NCI-H1417 (cell line): ENCODE results near the gene FAM83G.
"Not testable (repeated sequence)": the region's sequence is repeated elsewhere in the genome, so short reads cannot be mapped to it uniquely, and the experiment has no call there.

Source experiments
- DNase-seq, 3 experiments: peaks; one replicate each; lab custom pipeline; 2025; lab: John Stamatoyannopoulos, UW

The FAM83G gene

DNA sequence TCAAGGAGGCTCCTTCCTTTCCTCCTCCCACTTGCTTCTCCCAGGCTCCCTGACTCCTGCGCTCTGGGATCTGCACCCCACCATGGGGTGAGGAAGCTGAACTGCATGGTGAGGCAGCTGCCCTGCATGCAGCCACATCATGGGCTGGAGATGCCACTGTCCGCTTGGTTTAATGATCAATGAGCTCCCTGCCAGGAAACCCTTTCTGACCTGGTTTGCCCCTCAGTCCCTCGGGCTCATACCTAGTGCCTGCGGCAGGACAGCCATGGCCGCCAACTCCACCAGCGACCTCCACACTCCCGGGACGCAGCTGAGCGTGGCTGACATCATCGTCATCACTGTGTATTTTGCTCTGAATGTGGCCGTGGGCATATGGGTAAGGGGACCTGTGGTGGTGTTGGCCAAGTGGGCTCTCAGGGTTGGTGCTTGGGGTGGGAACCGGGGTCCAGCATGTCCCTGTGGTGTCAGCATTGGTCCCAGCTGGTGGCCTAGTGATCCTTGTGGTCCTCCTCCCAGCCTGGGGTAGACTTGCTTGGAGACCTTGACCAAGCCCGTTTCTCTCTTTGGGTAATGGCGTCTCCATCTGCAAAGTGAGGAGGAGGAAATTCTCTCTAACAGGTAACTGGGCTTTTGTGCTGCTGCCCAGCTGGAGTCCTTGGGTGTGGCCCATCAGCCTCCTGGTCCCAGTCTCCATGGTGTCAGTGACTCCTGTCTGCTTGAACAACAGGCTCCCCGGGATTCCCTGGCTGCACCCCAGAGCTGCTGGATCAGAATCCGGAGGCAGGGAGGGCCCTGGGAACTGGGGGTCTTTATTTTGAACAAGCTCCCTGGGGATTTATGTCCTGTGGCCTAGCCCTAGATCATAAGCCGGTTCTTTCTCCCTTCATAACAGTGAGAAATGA lies 52.4 kb downstream of the FAM83G start, which contains the start of gene SLC5A10:
TSS of gene SLC5A10 (plus strand) at position 225 of the 902 bp plus-strand sequence. CDS start at position 266, 41 bp downstream.
- DNase-seq, result no peak

DNA sequence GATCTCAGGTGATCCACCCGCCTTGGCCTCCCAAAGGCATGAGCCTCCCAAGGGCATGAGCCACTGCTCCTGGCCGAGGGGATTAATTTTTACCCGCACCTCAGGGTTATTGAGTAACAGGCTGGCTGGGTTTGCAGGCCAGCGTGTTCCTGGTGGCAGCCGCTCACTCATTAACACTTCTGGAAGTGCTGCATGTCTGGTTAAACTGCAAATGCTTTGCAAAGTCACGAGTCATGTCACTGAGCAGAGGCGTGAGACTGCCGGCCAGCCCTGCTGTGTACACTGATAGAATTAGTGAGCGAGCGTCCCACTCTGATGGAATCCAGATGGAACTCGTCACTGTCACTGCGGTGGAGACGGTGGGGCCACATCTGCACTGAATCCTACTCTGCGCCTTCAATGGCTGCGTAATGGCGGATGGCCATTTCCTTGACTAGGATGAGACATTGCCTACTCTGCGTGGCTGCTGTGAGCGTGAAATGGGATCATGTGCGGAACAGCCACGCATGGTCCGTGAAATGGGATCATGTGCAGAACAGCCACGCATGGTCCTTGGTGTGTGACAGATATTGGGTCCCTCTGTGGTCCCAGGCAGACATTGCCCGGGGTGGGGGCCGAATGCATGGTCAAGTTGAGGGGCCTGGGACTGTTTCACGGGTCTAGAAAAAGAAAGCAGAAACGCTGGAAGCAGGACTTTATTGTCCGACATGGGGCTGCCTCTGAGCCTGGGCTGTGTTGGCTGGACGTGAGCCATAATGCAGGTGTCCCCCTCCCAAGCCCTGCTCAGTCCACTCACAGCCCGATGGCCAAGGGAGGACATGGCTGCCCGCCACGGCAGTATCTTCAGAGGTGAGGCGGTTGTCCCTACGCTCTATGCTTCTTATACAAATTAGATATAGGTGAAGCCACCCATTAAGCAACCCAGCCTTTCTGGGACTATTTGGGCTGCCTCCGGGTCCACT lies 53.3 kb downstream of the FAM83G start:
- DNase-seq, result no peak

DNA sequence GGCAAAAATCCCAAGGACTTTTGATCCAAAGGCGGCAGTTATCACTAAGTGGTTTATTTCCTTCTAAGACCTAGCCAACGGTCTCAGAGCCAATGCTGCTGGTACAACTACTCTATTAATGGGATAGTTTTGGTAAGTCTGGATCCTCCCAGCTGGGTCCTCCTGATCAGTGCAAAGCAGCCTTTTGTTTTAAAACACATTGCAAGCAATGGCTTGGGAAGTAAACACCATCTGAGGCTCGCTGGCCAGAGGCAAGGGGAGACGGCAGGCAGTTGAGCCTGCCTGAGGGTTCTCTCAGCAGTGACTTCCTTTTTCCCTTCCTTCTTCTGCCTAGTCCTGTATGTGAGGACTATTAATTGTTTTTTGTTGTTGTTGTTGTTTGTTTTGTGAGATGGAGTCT lies 54.2 kb downstream of the FAM83G start:
- no peak for DNase-seq

DNA sequence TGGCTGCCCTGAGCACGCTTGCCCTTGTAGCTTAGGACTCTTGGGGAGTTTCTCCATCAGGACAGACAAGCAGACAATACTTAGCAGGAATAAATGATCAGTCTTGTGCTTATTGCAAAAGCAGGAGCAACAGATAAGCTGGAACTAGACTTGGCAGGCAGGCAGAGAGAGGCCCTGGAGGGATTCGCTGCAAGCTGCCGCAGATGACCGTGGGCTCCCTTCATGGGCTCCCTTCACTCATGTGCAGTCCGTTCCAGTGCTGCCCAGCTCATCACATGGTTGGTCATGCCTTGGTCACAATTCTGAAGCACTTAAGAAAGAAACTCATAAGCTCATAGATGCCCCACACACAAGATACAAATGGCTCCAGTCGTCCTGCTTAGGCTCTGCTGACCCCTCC lies 55.0 kb downstream of the FAM83G start:
- DNase-seq, result no peak

DNA sequence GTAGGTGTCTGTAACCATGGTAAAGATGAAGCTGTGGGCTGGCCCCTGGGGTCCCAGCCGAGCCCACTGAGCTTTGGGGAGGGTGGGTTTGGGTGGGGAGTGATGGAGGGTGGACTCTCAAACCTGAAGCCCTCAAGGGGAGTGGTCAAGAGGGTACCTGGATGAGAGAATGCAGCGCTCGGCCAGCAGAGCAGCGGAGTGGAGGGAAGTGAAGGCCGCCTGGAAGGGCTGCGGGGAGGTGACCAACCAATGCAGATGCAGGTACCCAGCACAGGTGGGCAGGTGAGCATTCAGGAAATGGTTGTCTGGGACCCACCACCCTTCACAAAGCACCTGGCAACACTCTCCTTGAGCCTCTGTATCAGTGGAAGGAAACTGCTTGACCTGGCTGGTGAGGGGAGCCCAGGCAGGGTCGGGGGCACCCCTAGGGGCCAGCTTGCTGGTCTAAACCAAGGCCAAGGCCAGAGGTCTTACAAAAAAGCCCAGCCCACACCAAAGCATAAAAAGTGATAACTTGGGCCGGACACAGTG lies 56.0 kb downstream of the FAM83G start:
- DNase-seq, result no peak

DNA sequence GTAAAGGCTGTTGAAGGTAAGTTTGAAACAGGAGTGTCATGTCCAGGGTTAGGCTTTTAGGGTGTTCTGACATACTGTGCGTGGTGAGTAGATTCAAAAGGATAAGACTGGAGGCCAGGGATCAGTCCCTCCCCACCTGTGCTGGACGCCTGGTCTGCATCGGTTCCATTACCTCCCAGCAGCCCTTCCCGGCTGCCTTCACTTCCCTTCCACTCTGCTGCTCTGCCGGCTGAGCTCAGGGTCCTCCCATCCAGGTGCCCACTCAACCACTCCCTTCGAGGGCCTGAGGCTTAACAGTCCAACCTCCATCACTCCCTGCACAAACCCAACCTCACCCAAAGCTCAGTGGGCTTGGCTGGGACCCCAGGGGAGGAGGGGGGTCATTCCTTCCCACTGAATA lies 56.7 kb downstream of the FAM83G start:
- DNase-seq, result no peak

DNA sequence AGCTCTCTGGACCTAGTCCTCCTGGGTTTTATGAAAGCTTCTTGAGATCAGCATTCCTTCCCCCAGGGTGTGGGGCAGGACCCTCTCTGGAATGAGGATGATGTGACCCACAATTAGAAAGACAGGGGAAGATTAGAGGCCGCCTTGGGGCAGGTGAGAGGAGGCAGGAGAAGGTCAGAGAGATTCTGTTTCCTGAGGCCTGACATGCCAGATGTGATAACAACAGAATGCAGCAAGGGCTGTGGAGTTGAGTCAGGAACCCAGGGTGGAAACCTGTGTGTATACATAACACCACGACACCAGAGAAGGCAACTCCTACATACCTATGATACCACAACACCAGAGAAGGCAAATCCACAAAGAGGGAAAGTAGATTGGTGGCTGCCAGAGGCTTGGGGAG lies 58.0 kb downstream of the FAM83G start:
- no peak for DNase-seq

DNA sequence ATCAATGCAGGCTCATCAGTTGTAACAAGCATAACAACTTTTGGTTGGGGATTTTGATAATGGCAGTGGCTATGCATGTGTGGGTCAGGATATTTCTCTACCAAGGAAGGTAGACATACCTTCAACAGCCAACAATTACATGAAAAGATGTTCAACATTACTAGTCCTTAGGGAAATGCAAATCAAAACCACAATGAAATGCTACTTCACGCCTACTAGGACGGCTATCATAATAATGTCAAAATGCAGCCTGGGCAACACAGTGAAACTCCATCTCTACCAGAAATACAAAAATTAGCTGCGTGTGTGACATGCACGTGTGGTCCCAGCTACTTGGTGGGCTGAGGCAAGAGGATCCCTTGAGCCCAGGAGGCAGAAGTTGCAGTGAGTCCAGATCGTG lies 59.9 kb downstream of the FAM83G start:
- no peak for DNase-seq

DNA sequence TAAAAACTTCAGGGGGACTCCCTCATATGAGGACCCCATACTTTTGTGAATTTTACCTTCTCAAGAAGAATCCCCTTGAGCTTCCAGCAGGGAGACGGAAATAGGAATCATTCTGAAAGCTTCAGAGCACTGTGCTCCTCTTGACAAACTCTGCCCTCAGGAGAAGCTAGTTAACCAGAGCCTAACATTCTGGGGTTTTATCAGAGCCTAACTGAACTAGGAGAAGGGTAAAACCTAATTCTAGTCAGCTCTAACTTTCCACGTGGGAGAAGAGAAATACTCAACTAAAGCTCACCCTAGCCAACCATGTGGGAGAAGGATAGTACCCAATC lies 65.9 kb downstream of the FAM83G start:
- no peak for DNase-seq

DNA sequence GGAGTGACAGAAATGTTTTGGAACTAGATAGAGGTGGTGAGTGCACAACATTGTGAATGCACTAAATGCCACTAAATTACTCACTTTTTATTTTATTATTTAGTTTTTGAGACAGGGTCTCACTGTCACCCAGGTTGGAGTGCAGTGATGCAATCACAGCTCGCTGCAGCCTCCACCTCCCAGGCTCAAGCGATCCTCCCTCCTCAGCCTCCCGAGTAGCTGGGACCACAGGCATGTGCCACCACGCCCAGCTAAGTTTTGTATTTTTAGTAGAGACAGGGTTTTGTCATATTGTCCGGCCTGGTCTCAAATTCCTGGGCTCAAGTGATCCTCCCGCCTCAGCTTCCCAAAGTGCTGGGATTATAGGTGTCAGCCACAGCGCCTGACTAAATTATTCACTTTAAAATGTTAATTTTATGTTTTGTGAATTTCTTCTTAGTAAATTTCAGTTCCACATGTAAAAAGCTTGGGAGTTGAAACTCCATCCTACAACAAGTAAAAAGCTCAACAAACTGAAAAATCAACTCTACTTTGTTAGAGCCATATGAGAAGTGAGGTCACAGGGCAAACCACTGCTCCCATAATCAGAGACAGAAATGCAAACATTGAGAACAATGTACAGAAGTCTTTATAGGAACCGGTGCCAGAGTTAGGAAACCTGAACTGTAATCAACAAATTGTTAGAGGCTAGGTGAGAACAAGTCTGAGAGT lies 66.4 kb downstream of the FAM83G start:
- DNase-seq, result peak in 1 of 3 experiments; percentile 3

DNA sequence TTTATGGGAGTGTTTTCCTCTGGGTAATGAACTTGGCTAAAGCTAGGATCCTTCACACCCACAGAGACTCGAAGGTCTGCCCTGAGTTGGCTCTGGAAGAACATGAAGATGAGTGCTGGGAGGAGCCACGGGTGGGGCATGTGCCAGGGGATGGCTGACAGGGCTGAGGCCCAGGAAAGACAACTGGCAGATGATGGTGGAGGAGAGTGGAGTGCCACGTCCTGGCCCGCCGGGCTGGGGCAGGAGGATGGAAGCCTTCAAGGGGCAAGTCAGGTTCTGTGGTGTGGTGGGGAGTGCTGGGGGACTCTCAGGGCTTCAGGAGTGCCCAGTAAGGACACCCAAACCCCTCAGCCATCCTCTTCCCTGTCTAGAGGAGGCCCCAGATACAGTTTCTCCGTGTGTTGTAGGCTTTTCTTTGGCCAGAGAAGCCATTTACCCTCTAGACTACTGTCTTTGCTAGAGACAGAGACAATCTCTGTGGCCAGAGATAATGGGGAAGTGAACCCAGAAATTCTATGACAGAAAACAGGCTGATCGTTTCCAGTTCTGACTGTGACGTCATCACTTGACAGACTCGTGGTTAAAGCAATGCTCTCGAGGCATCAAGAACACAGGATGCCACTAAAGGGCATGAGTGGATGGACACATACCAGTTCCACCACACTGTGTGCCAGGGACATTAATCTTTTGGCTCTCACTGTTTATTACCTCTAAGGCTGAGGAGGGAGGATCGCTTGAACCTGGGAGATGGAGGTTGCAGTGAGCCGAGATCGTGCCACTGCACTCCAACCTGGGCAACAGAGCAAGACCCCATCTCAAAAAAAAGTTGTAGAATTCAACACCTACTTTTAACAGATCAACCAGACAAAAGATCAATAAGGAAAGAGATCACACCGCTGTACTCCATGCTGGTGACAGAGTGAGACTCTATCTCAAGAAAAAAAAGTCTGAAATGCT lies 71.2 kb downstream of the FAM83G start:
- no peak for DNase-seq

DNA sequence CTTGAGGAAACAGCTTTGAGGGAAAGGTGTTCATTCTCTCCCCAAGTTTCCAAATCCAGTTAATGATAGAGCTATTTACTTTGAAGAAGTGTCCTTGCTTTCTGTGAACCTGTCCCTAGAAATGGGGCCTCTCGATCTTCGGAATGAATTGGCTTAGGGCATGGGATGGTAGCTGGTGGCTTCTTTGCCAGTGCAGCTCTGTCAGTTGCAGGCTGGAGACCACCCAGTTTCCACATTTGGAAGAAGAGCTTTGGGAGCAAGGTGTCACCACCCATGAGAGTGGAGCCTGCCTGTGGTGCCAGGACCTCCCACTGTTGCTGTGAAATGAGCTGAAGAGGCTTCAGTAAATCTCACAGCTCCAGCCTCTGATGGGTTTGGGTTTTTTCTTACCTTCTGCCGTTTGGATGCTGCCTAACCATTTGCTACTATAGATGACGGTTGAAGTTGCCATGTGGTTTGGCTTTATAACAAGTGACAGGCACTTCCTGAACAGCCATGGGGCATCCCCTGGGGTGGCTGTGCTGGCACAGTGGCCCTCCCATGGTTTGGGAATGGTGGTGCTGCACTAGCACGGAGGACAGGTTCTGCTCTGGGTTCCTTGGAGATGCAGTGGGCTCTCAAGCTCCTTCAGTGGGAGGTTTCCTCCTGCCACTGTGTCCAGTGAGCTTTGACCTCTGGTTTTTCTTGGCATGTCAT lies 72.1 kb downstream of the FAM83G start:
- DNase-seq, result no peak

DNA sequence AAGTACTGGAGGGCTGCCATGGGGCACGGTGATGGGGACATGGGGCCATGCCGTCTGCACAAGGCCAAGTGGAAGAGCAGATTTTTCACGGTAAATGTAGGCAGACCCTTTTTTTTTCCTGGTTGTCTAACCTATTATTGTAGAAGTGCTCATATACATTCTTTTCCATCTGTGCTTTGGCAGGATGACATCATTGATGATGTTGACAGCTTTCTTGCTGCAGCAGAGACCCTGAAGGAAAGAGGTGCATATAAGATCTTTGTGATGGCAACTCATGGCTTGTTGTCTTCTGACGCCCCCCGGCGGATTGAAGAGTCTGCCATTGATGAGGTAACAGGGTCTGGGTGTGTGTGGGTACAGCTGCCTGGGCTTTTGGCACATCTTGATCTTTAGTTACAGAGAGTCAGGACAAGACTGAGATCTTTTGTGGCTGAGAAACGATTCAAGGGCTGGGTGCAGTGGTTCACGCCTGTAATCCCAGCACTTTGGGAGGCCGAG lies 75.9 kb downstream of the FAM83G start:
- DNase-seq, result no peak

DNA sequence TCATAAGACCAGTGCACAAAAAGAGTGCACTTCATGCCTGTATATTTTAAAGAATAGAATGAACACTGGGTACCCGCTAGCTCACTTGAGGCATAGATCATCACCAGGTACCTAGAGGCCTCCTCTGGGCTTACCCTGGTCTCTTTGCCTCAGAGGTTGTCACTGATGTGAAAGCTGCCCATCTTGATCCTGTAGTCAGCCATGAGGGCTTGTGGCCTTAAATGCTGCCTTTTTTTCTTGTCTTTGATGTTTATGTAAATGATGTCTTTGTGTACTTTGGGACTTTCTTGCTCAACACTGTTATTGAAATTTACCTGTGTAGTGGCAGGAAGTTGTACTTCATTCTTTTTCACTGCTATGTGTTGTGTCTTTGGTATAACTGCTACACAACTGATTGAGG lies 79.4 kb downstream of the FAM83G start:
- DNase-seq, result no peak

DNA sequence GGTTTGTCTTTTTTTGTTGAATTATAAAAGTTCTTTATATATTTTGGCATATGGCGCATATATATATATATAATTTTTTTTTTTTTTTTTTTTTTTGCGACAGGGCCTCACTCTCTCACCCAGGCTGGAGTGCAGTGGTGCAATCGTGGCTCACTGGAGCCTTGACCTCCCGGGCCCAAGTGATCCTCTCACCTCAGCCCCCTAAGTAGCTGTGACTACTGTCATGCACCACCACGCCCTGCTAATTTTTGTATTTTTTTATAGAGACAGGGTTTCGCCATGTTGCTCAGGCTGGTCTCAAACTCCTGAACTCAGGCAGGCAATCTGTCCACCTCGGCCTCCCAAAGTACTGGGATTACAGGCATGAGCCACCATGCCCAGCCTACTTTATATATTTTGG lies 82.0 kb downstream of the FAM83G start:
- DNase-seq, result not testable (repeated sequence)

DNA sequence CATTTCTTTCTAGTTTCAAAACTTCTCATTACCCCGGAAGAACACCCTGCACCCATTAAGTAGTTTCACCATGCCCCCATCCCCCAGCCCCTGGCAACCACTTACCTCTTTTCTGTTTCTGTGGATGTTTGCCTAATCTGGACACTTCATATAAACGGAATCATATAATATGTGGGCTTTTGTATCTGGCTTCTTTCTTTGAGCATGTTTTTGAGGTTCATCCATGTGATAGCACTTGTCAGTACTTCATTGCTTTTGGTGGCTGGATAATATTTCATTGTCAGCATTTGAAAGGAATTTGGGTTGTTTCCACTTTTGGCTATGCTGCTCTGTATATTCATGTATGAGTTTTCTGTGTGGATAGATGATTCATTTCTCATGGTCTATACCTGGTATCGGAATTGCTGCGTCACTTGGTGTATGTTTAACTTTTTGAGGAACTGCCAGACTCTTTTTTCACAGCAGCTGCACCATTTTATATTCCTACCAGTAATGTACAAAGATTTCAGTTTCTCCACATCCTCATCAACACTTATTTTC lies 82.6 kb downstream of the FAM83G start:
- DNase-seq, result no peak

DNA sequence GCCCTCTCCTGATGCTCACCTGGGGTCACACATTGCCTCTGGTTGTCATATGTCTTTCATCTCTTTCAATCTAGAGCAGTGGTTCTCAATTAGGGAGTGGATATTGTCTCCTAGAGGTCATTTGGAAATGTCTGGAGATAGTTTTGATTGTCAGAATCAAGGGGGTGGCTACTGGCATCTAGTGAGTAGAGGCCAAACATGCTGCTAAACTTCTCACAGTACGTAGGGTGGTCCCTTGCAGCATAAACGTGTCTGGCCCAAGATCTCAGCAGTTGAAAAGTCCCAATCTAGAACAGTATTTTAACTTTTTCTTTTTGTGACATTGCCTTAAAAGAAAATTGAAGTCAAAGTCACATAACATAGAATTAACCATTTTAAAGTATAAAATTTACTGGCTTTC lies 83.1 kb downstream of the FAM83G start:
- no peak for DNase-seq

DNA sequence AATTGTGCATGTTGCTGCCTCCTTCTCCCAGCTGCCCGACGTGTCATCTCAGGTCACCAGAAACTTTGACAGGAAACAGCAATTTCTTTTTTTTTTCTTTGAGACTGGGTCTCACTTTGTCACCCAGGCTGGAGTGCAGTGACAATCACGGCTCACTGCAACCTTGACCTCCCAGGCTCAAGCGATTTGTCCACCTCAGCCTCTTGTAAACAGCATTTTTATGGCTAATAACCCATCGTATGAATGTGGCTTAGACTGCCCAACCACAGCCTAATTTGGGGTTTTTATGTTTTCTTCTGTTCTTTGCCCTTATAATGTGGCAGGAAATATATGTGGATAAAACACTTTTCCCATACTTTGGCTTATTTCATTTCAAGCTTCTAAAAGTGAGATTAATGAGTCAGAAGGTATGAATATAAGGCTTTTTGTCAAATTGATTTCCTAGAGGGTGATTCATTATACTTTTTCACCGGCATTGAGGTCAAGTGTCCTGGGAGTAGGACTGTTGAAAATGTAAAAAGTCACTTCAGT lies 83.6 kb downstream of the FAM83G start:
- DNase-seq, result no peak

DNA sequence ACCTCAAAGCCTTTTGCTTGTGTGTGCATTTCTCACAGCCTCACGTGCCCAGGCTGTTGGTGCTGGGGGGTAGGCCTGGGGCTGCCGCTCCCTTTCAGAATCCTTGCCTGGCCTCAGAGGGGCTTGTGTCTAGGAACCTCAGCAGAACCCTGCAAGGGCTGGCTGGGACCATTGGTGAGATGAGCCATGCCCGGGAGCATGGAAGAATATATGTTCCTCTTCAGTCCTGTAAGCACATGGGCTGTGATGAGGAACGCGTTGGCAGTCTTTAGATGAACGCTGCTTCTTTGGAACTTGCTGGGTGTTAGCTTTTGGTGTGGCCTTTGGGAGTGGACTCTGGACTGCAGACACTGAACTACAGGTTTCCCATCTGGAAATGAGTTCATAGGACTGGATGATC lies 84.6 kb downstream of the FAM83G start:
- DNase-seq, result no peak
